ENCODE data around the gene FLT4. TPM values are rescaled to one million over a fixed set of nuclear protein-coding genes. Genes with fewer than 3 reads are reported as not detected.

Gene FLT4
- total and polyA plus RNA-seq, 4 donors, result 3.9 to 10.1 (median 8.0) TPM

DNA sequence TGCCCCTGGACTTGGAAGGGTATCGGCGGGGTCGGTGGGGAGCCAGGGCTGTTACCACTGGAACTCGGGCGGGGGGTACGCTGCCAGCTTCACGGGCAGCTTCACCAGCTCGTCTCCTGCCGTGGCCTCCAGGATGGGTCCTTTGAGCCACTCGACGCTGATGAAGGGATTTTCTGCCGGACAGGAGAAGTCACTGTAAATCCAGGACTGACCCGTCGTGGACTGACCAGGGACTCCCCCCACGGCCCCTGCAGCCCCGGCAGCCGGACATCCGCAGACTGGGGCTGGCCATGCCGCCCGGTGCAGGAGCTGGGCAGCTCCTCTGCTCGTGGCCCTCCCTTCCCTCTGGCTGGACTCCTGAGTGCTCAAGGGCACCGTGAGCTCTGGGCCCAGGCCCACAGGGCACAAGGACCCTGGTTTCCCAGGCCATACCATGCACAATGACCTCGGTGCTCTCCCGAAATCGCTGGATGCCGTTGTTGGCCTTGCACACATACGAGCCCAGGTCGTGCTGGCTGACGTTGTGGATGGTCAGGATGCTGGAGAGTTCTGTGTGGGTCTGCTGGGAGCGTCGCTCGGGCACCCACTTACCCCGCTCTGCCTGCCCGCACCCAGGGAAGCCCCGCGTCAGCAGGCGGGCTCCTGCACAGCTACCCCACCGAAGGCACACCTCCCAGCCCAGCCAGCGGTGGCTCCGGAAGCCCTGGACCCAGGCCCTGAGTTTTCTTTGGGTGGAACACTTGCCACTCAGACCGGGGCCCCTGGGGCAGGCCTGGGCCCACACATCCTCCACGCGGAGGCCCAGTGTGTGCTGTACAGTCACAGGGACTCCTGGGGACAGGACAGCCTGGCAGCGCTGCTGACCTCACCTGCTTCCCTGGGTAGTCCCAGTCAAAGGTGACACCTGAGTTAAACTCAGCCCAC lies 20.3 kb downstream of the FLT4 start:
- no peak for DNase-seq (ENCODE audit: low read depth in 4 of 6, low spot score in 6 of 6)
- Histone ChIP-seq H3K4me1 (ENCODE audit: control insufficient read depth, insufficient read depth, low read length) (peaks cover 6% of the 10 kb centered on the region), H3K9me3 (ENCODE audit: control insufficient read depth, insufficient read depth, low read length) (no peaks in the 10 kb centered on the region), H3K27me3 (ENCODE audit: control insufficient read depth, insufficient read depth, low read length) (no peaks in the 10 kb centered on the region), H3K27ac (ENCODE audit: low read depth, low read length) (no peak overlapping the region), H3K4me3 (ENCODE audit: low read depth, low read length) (no peak overlapping the region), H3K36me3 (ENCODE audit: control insufficient read depth, insufficient read depth, low read length) (no peaks in the 10 kb centered on the region)
- 88% methylated on average over 44 of the region's 44 CpGs for WGBS (ENCODE audit: insufficient coverage)

- Histone ChIP-seq H3K27ac (ENCODE audit: low read depth, low read length) (no peak overlapping the region), H3K4me1 (ENCODE audit: control insufficient read depth, insufficient read depth, low read length) (peaks cover 14% of the 10 kb centered on the region), H3K36me3 (ENCODE audit: control insufficient read depth, insufficient read depth, low read length) (no peaks in the 10 kb centered on the region), H3K9me3 (ENCODE audit: control insufficient read depth, insufficient read depth, low read length) (no peaks in the 10 kb centered on the region), H3K27me3 (ENCODE audit: control insufficient read depth, insufficient read depth, low read length) (no peaks in the 10 kb centered on the region), H3K4me3 (ENCODE audit: low read depth, low read length) (no peak overlapping the region)
- DNase-seq (ENCODE audit: low read depth in 4 of 6, low spot score in 6 of 6), result no peak
- WGBS (ENCODE audit: insufficient coverage), result 77% methylated on average over 11 of the region's 14 CpGs
These were observed 21.2 kb downstream of the FLT4 start for GRCh38 chr5:180628211-180628610.

DNA sequence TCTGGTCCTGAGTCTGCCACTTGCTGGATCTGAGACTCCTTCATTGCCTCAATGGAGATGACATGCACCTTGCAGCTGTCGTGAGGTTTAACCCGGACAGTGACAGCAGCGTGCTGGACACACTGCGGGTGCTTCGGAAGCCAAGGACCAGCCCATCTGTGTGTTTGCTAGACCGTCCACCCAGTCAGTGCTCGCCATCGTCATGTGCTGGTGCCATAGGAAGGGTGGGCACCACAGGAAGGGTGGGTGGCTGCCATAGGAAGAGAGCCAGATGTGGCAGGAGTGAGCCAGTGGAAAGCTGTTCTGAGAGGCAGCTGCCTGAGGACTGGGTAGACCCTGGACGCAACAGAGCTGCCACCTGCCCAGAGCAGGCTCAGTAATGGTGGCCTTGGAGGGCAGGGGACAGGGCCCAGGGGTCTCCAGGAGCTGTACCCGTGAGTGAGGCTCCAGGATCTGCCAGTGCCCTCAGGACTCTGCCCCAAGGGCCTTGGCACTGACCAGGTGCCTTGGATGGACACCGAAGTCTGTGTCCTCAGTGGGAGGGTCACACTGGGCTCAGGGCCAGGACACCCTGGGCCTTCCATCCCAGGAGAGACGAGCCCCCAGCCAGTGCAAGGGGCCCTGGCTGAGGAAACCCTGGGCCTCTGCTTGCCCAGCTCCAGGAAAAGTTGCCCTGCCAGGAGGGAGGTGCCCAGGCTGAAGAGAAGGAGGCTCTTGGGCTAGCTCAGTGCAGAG lies 21.8 kb downstream of the FLT4 start:
- no peak for DNase-seq (ENCODE audit: low read depth in 4 of 6, low spot score in 6 of 6)
- no peaks in the 10 kb centered on the region for H3K27me3 ChIP-seq (ENCODE audit: control insufficient read depth, insufficient read depth, low read length)
- no peaks in the 10 kb centered on the region for H3K36me3 ChIP-seq (ENCODE audit: control insufficient read depth, insufficient read depth, low read length)
- H3K4me3 ChIP-seq (ENCODE audit: low read depth, low read length), result no peak overlapping the region
- peaks cover 14% of the 10 kb centered on the region for H3K4me1 ChIP-seq (ENCODE audit: control insufficient read depth, insufficient read depth, low read length)
- WGBS (ENCODE audit: insufficient coverage), result 84% methylated on average over 12 of the region's 12 CpGs
- no peak overlapping the region for H3K27ac ChIP-seq (ENCODE audit: low read depth, low read length)
- H3K9me3 ChIP-seq (ENCODE audit: control insufficient read depth, insufficient read depth, low read length), result no peaks in the 10 kb centered on the region

DNA sequence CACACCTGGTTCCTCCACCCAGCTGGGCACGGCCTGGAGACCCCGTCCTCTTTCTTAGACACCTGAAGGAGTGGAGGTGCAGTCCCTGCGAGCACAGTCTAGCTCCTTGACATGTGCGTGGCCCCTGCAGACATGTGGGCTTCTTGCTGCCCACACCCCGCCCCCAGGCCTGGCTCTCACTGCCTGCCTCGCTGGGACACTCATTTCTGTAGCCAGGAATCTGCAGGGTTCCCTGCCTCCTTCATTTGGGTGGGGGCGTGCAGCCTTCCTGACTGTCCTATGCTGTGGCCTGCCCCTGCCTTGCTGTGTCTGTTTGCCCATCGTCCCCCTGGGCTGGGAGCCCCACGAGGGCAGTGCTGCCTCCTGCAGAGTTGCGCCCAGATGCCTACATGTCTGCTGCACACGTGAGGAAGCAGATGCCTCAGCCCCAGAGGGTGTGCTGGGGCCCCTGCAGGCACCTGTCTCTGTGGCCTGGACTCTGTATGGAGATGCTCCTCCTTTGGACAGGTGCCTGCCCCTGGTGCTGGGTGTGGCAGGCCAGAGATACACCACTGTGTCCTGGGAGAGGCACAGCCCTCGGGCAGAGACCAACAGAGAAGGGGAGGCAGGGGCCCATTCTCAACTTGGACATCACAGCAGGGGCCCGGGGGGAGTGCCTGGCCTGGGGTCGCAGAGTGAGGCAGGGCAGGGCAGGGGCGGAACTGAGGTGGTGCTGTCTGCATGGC lies 22.6 kb downstream of the FLT4 start:
- no peak overlapping the region for H3K27ac ChIP-seq (ENCODE audit: low read depth, low read length)
- no peaks in the 10 kb centered on the region for H3K9me3 ChIP-seq (ENCODE audit: control insufficient read depth, insufficient read depth, low read length)
- DNase-seq (ENCODE audit: low read depth in 4 of 6, low spot score in 6 of 6), result no peak
- no peaks in the 10 kb centered on the region for H3K27me3 ChIP-seq (ENCODE audit: control insufficient read depth, insufficient read depth, low read length)
- no peak overlapping the region for H3K4me3 ChIP-seq (ENCODE audit: low read depth, low read length)
- 78% methylated on average over 15 of the region's 15 CpGs for WGBS (ENCODE audit: insufficient coverage)
- H3K4me1 ChIP-seq (ENCODE audit: control insufficient read depth, insufficient read depth, low read length), result peaks cover 7% of the 10 kb centered on the region
- H3K36me3 ChIP-seq (ENCODE audit: control insufficient read depth, insufficient read depth, low read length), result no peaks in the 10 kb centered on the region

DNA sequence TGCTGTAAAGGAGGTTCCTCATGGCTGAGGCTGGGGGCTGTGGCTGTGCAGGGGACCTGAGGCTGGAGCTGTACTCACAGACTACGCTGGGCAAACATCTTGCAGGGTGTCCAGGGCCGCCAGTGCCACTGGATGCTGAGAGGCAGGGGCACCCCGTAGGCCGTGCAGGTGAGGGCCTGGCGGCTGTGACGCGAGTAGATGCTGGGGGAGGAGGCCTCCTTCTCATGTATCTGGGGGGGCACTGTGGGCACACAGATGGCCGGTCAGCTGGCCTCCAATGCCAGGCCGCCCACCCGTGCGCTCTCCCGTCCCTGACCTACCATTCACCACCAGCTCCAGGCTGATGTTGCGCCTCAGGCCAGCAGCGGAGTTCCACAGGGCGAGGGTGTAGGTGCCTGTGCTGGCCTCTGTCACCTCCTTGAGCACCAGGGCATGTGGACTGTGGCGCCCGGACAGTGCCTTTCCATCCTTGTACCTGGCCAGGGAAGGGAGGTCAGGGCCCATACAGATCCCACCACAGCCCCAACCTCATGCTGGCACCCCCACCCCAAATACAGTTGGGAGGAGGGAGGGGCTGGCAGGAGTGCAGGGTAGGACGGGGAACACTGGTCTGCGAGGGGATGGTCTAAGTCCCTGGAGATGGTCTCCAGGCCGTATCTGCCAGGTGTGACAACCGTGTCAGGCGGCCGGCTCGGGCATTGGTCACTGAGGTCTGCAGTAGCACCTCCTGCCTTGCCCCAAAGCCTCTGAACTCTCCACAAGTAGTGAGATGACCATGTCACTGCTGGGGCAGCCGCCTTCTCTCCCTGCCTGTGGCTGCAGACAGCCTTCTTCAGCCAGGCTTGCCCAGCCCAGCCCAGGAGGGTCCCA lies 23.4 kb downstream of the FLT4 start:
- 90% methylated on average over 20 of the region's 25 CpGs for WGBS (ENCODE audit: insufficient coverage)
- no peak for DNase-seq (ENCODE audit: low read depth in 4 of 6, low spot score in 6 of 6)
- Histone ChIP-seq H3K4me1 (ENCODE audit: control insufficient read depth, insufficient read depth, low read length) (peaks cover 7% of the 10 kb centered on the region), H3K9me3 (ENCODE audit: control insufficient read depth, insufficient read depth, low read length) (no peaks in the 10 kb centered on the region), H3K27ac (ENCODE audit: low read depth, low read length) (no peak overlapping the region), H3K4me3 (ENCODE audit: low read depth, low read length) (no peak overlapping the region), H3K27me3 (ENCODE audit: control insufficient read depth, insufficient read depth, low read length) (no peaks in the 10 kb centered on the region), H3K36me3 (ENCODE audit: control insufficient read depth, insufficient read depth, low read length) (no peaks in the 10 kb centered on the region)

GRCh38 chr5:180625125-180625790 lies 24.1 kb downstream of the FLT4 start:
- Histone ChIP-seq H3K27me3 (ENCODE audit: control insufficient read depth, insufficient read depth, low read length) (no peaks in the 10 kb centered on the region), H3K4me1 (ENCODE audit: control insufficient read depth, insufficient read depth, low read length) (peaks cover 7% of the 10 kb centered on the region), H3K4me3 (ENCODE audit: low read depth, low read length) (no peak overlapping the region), H3K27ac (ENCODE audit: low read depth, low read length) (no peak overlapping the region), H3K36me3 (ENCODE audit: control insufficient read depth, insufficient read depth, low read length) (no peaks in the 10 kb centered on the region), H3K9me3 (ENCODE audit: control insufficient read depth, insufficient read depth, low read length) (no peaks in the 10 kb centered on the region)
- no peak for DNase-seq (ENCODE audit: low read depth in 4 of 6, low spot score in 6 of 6)
- 87% methylated on average over 10 of the region's 10 CpGs for WGBS (ENCODE audit: insufficient coverage)

- H3K9me3 ChIP-seq (ENCODE audit: control insufficient read depth, insufficient read depth, low read length), result no peaks in the 10 kb centered on the region
- peaks cover 8% of the 10 kb centered on the region for H3K4me1 ChIP-seq (ENCODE audit: control insufficient read depth, insufficient read depth, low read length)
- 79% methylated on average over 4 of the region's 5 CpGs for WGBS (ENCODE audit: insufficient coverage)
- DNase-seq (ENCODE audit: low read depth in 4 of 6, low spot score in 6 of 6), result no peak
- peaks cover under 1% of the 10 kb centered on the region for H3K27me3 ChIP-seq (ENCODE audit: control insufficient read depth, insufficient read depth, low read length)
- H3K27ac ChIP-seq (ENCODE audit: low read depth, low read length), result no peak overlapping the region
- no peak overlapping the region for H3K4me3 ChIP-seq (ENCODE audit: low read depth, low read length)
- H3K36me3 ChIP-seq (ENCODE audit: control insufficient read depth, insufficient read depth, low read length), result no peaks in the 10 kb centered on the region
These were observed 24.8 kb downstream of the FLT4 start for GRCh38 chr5:180624587-180624986.

DNA sequence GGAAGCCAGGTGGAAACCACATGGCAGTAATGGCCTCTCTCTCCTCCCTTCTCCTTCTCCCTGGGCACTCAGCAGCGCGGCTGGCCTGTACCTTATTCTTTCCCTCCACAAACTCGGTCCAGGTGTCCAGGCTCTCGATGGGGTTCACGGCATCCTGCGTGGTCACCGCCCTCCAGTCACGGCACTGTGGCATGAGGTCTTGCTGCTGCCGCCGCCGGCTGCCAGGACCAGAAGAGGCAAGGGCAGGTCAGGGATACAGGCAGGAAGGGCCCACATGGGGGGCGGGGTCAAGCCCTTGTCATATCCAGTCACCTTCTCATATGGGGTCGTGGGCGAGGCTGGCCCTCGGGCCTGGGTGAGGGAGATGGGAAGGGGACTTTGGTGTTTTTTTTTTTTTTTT lies 25.6 kb downstream of the FLT4 start:
- 82% methylated on average over 12 of the region's 15 CpGs for WGBS (ENCODE audit: insufficient coverage)
- Histone ChIP-seq H3K4me1 (ENCODE audit: control insufficient read depth, insufficient read depth, low read length) (peaks cover 12% of the 10 kb centered on the region), H3K9me3 (ENCODE audit: control insufficient read depth, insufficient read depth, low read length) (no peaks in the 10 kb centered on the region), H3K4me3 (ENCODE audit: low read depth, low read length) (no peak overlapping the region), H3K27ac (ENCODE audit: low read depth, low read length) (no peak overlapping the region), H3K36me3 (ENCODE audit: control insufficient read depth, insufficient read depth, low read length) (no peaks in the 10 kb centered on the region), H3K27me3 (ENCODE audit: control insufficient read depth, insufficient read depth, low read length) (peaks cover 5% of the 10 kb centered on the region)
- no peak for DNase-seq (ENCODE audit: low read depth in 4 of 6, low spot score in 6 of 6)

All from spinal cord (tissue), 10 donors.